ENCODE results near the gene ZBTB9.

DNA sequence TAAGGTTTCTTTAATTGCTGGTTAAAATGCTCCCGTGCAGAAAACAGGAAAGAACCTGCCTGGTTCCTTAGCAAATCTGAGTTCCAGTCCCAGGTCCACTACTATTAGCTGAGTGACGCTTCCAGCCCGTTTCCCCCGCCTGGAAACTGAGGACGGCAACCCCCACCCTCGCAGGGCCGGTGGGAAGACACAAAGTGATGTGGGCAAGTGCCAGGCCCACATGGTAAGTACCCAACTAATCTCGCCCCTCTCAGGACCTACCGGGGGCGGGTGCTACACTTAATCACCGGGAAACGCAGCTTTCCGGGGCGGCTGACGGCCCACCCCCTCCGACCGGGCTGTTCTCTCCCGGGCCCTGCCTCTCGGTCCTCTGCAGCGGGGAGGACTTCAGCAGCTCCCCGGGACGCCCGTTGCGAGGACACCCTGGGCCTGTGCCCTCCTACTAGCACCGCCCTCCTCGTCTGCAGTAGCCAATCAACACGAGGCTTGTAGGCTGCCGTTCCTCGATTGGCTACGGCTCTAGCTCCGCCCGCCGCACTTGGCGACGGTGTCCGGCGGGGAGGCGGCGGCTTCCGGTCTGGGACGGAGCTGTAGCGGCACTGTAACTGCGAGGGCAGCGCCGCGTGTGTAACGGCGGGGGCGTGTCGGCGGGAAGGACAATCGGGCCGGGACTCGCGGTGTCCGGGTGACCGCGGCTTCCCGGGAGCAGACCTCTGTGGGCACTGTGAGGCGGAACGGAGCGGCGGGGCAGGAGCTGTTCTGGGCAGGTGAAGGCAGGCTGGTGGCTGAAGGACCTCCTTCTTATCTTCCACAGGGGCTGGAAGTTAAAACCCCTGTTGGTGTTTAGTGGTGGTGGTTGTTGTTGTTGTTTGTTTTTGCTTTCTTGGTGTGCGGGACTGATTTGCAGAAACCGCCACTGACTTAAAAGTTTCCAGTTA lies at the start of gene ZBTB9:
- TF ChIP-seq, protein P1, sequence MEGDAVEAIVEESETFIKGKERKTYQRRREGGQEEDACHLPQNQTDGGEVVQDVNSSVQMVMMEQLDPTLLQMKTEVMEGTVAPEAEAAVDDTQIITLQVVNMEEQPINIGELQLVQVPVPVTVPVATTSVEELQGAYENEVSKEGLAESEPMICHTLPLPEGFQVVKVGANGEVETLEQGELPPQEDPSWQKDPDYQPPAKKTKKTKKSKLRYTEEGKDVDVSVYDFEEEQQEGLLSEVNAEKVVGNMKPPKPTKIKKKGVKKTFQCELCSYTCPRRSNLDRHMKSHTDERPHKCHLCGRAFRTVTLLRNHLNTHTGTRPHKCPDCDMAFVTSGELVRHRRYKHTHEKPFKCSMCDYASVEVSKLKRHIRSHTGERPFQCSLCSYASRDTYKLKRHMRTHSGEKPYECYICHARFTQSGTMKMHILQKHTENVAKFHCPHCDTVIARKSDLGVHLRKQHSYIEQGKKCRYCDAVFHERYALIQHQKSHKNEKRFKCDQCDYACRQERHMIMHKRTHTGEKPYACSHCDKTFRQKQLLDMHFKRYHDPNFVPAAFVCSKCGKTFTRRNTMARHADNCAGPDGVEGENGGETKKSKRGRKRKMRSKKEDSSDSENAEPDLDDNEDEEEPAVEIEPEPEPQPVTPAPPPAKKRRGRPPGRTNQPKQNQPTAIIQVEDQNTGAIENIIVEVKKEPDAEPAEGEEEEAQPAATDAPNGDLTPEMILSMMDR (conservative IDR thresholded peaks at IDR 0.05), result no peak
- peak; percentile 51 for TF ChIP-seq ZFX (IDR thresholded peaks at IDR 0.05)
